Bronchial epithelial cell (primary cell): ENCODE measurements around the gene FARS2. TPM values are rescaled to one million over a fixed set of nuclear protein-coding genes. Genes with fewer than 3 reads are reported as not detected.

Source experiments
- DNase-seq: peaks from one replicate; pipeline ENCODE4 v3.0.0-alpha.2; 2010; ENCODE audit warnings: low read depth
- FAIRE-seq: peaks from 2 replicates; lab custom pipeline; 2011; peaks lifted over from hg19 to GRCh38; lab: Jason Lieb, UNC
- H3K27me3 ChIP-seq: 2 replicates; pipeline ENCODE4 v1.5.1; 2011; ENCODE audit warnings: low read length; ENCODE audit not compliant: control insufficient read depth, insufficient read depth
- H3K36me3 ChIP-seq: 2 replicates; pipeline ENCODE4 v1.5.1; 2011; ENCODE audit warnings: low read length; ENCODE audit not compliant: control insufficient read depth, insufficient read depth
- H3K4me3 ChIP-seq: 2 replicates; pipeline ENCODE4 v1.5.1; 2011; ENCODE audit warnings: mild to moderate bottlenecking, low read depth, low read length, control low read depth
- CTCF ChIP-seq: IDR thresholded peaks from 2 replicates; pipeline ENCODE4 v1.5.1; 2011; ENCODE audit warnings: mild to moderate bottlenecking, moderate library complexity, low read length, control low read depth, inconsistent platforms; ENCODE audit not compliant: insufficient read depth, severe bottlenecking
- total RNA-seq: library from RNA; depleted of rRNA; stranded (reverse); fragments of >200 nt; gene quantifications from 2 replicates; pipeline ENCODE4 v1.2.1, GENCODE V29; 2014

FARS2 gene
- total RNA-seq, 1 donor from 2014 or later = 27.4 TPM

GRCh38 chr6:5745081-5745480, 483.8 kb downstream of the FARS2 start:
- no peak for DNase-seq
- FAIRE-seq = no peak

GRCh38 chr6:5746053-5746758, 484.9 kb downstream of the FARS2 start:
- FAIRE-seq = no peak
- Histone ChIP-seq H3K4me3 (no peak overlapping the region), H3K27me3 (no peaks in the 10 kb centered on the region), H3K36me3 (no peaks in the 10 kb centered on the region)
- TF ChIP-seq CTCF = peak; percentile 25
- peak; percentile 3 for DNase-seq

More at GRCh38 chr6:5745081-5745480, 483.8 kb downstream of the FARS2 start:
- no peak for TF ChIP-seq CTCF
- no peaks in the 10 kb centered on the region for H3K27me3 ChIP-seq
- no peak overlapping the region for H3K4me3 ChIP-seq
- no peaks in the 10 kb centered on the region for H3K36me3 ChIP-seq

GRCh38 chr6:5746759-5747130, 485.4 kb downstream of the FARS2 start:
- DNase-seq (no peak), FAIRE-seq (no peak)

GRCh38 chr6:5747379-5747778, 486.1 kb downstream of the FARS2 start:
- FAIRE-seq (no peak), DNase-seq (no peak)
- H3K27me3 ChIP-seq = no peaks in the 10 kb centered on the region
- no peak overlapping the region for H3K4me3 ChIP-seq
- H3K36me3 ChIP-seq = no peaks in the 10 kb centered on the region
- no peak for TF ChIP-seq CTCF

More at GRCh38 chr6:5746759-5747130, 485.4 kb downstream of the FARS2 start:
- no peaks in the 10 kb centered on the region for H3K27me3 ChIP-seq
- H3K4me3 ChIP-seq = no peak overlapping the region
- H3K36me3 ChIP-seq = no peaks in the 10 kb centered on the region
- TF ChIP-seq CTCF = no peak

- TF ChIP-seq CTCF = no peak
- Histone ChIP-seq H3K27me3 (no peaks in the 10 kb centered on the region), H3K4me3 (no peak overlapping the region), H3K36me3 (no peaks in the 10 kb centered on the region)
- no peak for DNase-seq
- FAIRE-seq = no peak
These were observed 487.8 kb downstream of the FARS2 start for GRCh38 chr6:5749016-5749650.
